ENCODE measurements around the gene DCAF10. TPM values are rescaled to one million over a fixed set of nuclear protein-coding genes. Genes with fewer than 3 reads are reported as not detected.
A peak's percentile ranks its signal among the peaks of the same experiment; 100 is the strongest.

DCAF10 gene
- total and polyA plus RNA-seq, 2 of the 8 experiments (the other 6 are each of a cell fraction or from before 2014, with no cell fraction given) = 7.1 to 15.0 TPM

DNA sequence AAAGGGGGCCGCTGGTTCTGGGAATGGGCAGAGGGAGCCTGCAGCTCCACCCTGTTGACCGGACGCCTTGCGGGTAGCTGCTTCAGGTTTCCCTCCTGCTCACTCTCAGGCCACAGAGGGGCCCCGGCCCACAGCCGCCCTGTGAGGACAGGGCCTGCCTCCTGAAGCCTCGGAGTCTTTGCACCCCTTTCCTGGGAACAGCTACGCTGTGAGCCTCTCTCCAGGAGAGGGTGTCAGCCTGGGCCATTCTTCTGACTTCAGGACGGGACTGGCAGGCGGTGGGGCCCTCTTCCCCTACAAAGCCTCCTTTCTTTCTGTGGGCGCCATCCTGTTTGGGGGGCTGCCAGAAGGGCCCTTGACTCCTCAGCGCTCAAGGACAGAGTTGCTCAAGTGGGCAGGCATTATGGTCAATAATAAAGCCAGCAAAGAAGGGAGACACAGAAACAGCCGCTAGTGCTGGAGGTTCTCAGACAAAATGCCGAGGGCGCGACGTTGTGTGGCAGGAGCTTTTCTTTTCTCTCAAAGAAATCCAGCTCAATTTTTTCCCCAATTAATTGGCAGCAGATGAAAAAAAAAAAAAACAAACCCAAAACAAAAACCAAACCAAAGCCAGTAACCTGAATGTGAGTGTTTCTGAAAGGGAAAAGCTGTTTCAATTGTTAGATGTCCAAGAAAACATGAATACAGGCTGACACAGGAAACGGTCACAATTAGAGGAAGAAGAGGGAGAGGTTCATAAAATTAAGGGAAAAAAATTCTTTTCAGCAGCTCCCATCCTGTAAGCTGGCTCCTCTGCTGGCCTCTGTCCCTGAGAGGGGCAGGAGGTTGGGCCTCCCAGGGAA, 116.1 kb downstream of the DCAF10 start:
- Histone ChIP-seq H3K27me3 (replicated peaks in 1 of 4; ENCODE audit: control insufficient read depth in 3 of 4, extremely low read depth in 1 of 4, insufficient read depth in 3 of 4, low read length in 3 of 4) (no peaks in the 10 kb centered on the region), H3K9me3 (ENCODE audit: insufficient read depth in 2 of 2, low read depth in 1 of 2, low read length in 1 of 2) (no peaks in the 10 kb centered on the region), H2BK12ac (ENCODE audit: low read depth, low read length) (no peak overlapping the region), H3K27ac (ENCODE audit: low read depth, low read length) (no peak overlapping the region), H2AK5ac (ENCODE audit: low read depth, low read length) (no peak overlapping the region), H3K23ac (ENCODE audit: insufficient read length) (no peak overlapping the region), H3K23me2 (ENCODE audit: low read depth, low read length) (no peaks in the 10 kb centered on the region), H3K4me3 (ENCODE audit: extremely low read depth in 1 of 4, insufficient read depth in 2 of 4, low read depth in 3 of 4, low read length in 4 of 4) (no peak overlapping the region), H2BK120ac (replicated peaks; ENCODE audit: low read depth, low read length) (no peak overlapping the region), H2BK15ac (ENCODE audit: low read length) (no peak overlapping the region), H3K36me3 (ENCODE audit: control insufficient read depth in 2 of 4, insufficient read depth in 4 of 4, low read length in 3 of 4) (no peaks in the 10 kb centered on the region; a peak in 1 of 8 replicates), H3K9ac (replicated peaks in 1 of 4; ENCODE audit: extremely low read depth in 1 of 4, low read depth in 3 of 4, low read length in 3 of 4) (no peak overlapping the region), H4K91ac (replicated peaks; ENCODE audit: insufficient read length, low read length) (no peak overlapping the region), H4K5ac (ENCODE audit: insufficient read length, low read depth, low read length) (no peak overlapping the region), H2AFZ (ENCODE audit: low read length) (no peak overlapping the region), H3K79me2 (ENCODE audit: control insufficient read depth in 1 of 2, insufficient read depth in 2 of 2, low read length in 2 of 2) (no peaks in the 10 kb centered on the region), H2BK20ac (ENCODE audit: low read length) (no peak overlapping the region), H4K20me1 (replicated peaks in 1 of 2; ENCODE audit: control insufficient read depth in 1 of 2, insufficient read depth in 2 of 2, low read length in 2 of 2) (no peaks in the 10 kb centered on the region), H3K4ac (replicated peaks; ENCODE audit: insufficient read length, low read depth, low read length) (no peak overlapping the region), H3K56ac (replicated peaks; ENCODE audit: insufficient read length, low read depth, low read length) (no peak overlapping the region), H3K14ac (ENCODE audit: insufficient read length) (no peak overlapping the region), H3K79me1 (ENCODE audit: low read depth, low read length) (no peaks in the 10 kb centered on the region; the same call in 1 of the 2 replicates), H3K4me1 (replicated peaks in 1 of 4; ENCODE audit: control insufficient read depth in 3 of 4, insufficient read depth in 4 of 4, low read length in 3 of 4) (peaks cover 0 to 14% (median 3%) of the 10 kb centered on the region in 4 experiments; a peak in 3 of 7 replicates), H2BK5ac (ENCODE audit: low read depth, low read length) (no peak overlapping the region), H3K4me2 (ENCODE audit: insufficient read depth in 1 of 2, low read depth in 2 of 2, low read length in 2 of 2) (no peak overlapping the region), H4K8ac (ENCODE audit: extremely low read depth, insufficient read depth, low read length) (peak overlapping the region; percentile 72; the same call in 1 of the 2 replicates), H3K18ac (ENCODE audit: extremely low read depth, low read length) (no peak overlapping the region)
- ChIA-PET POLR2A (ENCODE audit: partially characterized antibody) (no interaction called here), CTCF (ENCODE audit: partially characterized antibody) (interaction anchor here (0.9 to 4.5 kb wide), 7 partner anchors 8 to 171 kb away, joined by 3 to 30 read pairs (median 7); no protein-coding TSS in a partner anchor)
- no peak for DNase-seq (ENCODE audit: low read depth in 1 of 2, low spot score in 2 of 2)
- no peak for TF ChIP-seq KDM4A (IDR thresholded peaks at IDR 0.05; ENCODE audit: low read depth, low read length, severe bottlenecking)
- TF ChIP-seq BCL11A (IDR thresholded peaks at IDR 0.05; ENCODE audit: low read depth in 2 of 2, low read length in 2 of 2) = no peak
- no peak for TF ChIP-seq TEAD4 (IDR thresholded peaks at IDR 0.05; ENCODE audit: low read depth, low read length)
- no peak for TF ChIP-seq GTF2F1 (IDR thresholded peaks at IDR 0.05; ENCODE audit: borderline replicate concordance, low read depth, low read length)
- TF ChIP-seq SUZ12 (IDR thresholded peaks at IDR 0.05; ENCODE audit: low read length) = no peak
- no peak for TF ChIP-seq ATF3 (IDR thresholded peaks at IDR 0.05; ENCODE audit: insufficient read depth, low read depth, low read length)
- no peak for TF ChIP-seq CBX5 (IDR thresholded peaks at IDR 0.05; ENCODE audit: low read depth, low read length)
- no peak for FAIRE-seq
- WGBS, 2 experiments (ENCODE audit: extremely low coverage in 1 of 2, insufficient coverage in 1 of 2, insufficient read length in 1 of 2, insufficient replicate concordance in 2 of 2, low coverage in 1 of 2, low lambda C conversion rate in 2 of 2, missing lambda C conversion rate in 1 of 2) = 88% methylated on average over 18 of the region's 18 CpGs; no CpG with 5 or more reads in 1 of the 2 experiments

Measured in H1 (cell line).